Nucleus accumbens (tissue), 56 donors: ENCODE data around the gene NR2F6.

Experiments
- DNase-seq, 56 donors: peaks; one replicate each; lab custom pipeline; 2025; lab: John Stamatoyannopoulos, UW

NR2F6 gene

DNA sequence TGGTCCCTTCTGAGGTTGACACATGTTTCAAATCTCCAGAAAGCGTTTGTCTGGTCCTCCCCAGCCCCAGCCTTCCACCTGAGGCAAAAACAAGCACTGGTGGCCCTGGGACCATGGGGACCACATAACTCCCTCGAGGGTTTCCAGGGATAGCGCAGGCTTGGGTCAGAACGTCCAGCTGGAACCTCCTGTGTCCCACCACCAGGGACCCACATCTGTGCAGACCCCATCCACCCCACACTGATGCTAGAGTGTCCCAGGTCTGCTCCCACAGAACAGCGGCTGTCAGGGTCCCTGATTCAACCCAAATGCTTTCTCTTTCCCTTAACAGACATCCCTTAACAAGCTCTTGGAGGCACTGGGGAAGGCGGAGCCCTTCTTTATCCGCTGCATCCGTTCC is 60.1 kb downstream of the NR2F6 start:
- no peak for DNase-seq

GRCh38 chr19:17184371-17184841 is 61.3 kb downstream of the NR2F6 start:
- no peak for DNase-seq

GRCh38 chr19:17183858-17184321 is 61.8 kb downstream of the NR2F6 start:
- DNase-seq, result no peak

DNA sequence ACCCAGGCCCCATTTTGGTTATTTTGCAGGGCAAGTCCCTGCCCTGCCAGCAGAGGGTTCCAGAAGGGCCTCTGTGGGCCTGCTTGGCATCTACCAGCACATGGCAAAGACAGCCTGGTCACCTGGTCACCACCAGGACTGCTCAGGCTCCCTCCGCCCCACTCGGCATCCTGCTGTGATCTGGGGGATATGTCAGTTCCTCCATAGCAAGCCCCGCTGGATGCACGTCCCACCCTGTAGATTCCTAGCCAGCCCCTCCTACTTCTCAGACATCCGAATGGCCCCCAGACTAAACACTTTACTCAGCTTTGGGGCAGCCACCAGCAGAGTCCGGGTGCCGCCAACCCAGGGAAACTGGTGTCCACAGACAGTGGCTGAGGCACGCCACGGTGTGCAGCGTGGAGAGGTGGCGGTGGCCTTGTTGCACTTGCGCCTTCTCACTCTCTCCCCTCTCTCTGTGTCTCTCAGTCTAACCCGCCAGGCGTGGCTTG is 62.4 kb downstream of the NR2F6 start:
- no peak for DNase-seq
